HG02885 (cell line): ENCODE data around the gene IGFL4.

Source experiments
- ATAC-seq: cut with Tn5 transposase; IDR thresholded peaks from one replicate; pipeline ENCODE4 v1.9.1; 2021; ENCODE audit warnings: mild to moderate bottlenecking; ENCODE audit not compliant: unreplicated experiment, poor library complexity

IGFL4 gene

GRCh38 chr19:46022431-46023310, 18.1 kb downstream of the IGFL4 start, which contains the start of gene PGLYRP1:
Gene PGLYRP1 (minus strand): TSS chr19:46023053. CDS start chr19:46023021, 32 bp downstream.
- ATAC-seq, result no peak

GRCh38 chr19:46022061-46022430, 18.8 kb downstream of the IGFL4 start:
- no peak for ATAC-seq

DNA sequence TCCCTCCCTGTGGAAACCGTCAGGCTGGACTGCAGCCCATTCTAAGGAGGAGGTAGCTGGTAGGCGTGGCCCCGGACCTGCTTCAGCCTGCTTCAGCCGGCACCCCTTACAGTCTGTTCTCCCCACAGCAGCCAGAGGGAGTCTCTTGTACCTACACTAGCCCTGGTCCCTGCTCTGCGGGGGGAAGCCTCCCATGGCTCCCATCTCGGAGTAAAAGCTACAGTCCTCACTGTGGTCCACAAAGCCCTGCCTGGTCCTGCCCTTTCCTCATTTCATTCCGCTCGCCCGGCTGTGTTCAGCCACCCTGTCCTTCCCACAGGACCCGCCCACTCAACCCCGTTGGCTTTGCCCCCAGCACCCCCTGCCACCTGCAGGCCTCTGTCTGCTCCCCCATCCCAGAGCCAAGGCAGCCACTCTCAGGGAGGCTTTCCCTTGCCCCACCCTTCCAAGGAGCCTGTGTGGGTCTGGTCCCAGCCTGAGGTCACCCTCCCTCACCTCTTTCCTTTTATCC, 19.2 kb downstream of the IGFL4 start:
- no peak for ATAC-seq

DNA sequence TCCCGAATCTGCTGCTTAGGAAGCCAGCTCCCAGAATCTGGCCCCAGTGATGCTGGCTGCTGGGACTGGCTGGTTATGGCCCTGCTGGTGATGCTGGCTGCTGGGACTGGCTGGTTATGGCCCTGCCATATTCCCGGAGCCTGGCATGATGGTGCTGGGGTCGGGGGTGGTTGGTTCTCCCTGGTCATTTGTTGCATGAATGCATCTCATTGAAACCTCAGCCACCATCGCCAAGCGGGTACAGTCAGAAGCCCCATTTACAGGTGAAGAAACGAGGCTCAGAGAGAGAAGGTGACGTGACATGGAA, 20.0 kb downstream of the IGFL4 start:
- no peak for ATAC-seq

GRCh38 chr19:46019270-46019669, 21.5 kb downstream of the IGFL4 start:
- ATAC-seq, result no peak

DNA sequence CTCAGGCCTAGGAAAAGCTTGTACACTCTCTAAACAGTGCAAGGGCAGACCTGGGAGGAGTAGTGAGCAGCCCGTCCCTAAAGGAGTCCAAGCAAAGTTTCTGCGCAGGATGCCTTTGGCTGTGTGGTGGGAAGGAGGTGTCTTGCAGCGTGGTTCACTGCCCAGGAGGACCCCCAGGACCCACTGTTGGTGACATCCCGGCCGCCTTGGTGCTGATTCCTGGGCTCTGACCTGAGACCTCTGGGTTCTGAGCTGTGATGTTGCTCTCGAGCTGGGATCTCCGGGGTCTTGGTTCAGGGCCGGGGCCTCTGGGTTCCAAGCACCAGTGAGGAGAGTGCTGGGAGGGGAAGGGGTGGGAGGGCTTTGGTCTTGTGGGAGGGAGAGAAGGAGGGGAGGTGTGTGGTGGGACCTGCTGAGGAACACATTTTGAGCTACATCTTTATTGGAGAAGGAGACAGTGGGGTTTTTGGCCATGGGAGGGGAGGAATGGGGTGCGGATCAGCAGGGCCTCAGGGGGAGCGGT, 22.0 kb downstream of the IGFL4 start:
- no peak for ATAC-seq

DNA sequence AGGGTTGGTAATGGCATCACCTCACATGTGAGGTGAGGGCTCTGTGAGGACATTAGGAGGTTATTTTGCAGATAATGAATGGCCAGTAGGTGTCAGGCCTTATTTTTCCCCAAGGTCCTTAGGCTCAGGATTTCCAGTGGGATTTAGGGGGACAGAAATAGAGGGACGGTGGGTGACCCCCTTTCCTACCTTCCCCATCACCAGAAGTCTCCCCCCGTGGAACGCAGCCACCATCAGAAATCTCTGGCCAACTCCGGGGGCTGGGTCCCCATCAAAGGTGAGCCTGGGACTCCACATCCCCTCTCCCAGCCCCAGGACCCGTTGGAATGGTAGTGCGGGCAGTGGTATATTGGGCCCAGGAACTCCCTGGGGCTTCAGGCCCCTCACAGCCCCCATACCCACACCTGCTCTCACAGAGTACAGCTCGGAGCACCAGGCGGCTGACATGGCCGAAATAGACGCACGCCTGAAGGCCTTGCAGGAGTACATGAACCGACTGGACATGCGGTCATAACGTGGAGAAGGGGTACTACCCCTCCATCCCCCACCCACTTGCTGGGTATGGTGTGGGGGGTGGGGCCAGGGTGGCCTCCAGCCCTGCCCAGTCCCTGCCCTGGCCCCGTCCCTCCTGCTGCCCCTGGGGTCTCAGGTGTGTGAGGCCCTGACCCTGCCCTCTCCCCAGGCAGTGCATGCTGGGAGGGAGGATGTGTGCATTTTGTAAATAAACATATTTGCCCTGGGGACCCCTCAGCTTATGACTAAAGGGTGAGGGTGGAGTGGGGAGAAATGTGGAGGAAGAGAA, 22.7 kb downstream of the IGFL4 start:
- no peak for ATAC-seq

DNA sequence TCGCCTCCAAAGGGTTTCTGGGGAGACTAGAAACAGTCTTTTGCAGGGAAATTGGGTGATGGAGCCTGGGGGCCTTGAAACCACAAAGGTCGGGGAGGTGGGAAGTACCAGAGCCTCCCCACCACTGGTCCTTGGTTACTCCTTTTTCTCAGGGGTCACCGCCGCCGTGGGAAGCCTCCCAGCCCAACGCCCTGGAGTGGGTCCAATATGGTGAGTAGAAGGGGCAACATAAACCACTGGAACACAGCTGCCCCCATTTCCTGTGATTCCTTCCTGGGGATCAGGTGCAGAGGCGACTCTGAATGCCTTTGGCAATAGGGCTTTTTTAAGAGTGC, 23.7 kb downstream of the IGFL4 start:
- ATAC-seq, result no peak

GRCh38 chr19:46016426-46017094, 24.2 kb downstream of the IGFL4 start:
- ATAC-seq, result peak; percentile 54

GRCh38 chr19:46015687-46016425, 24.9 kb downstream of the IGFL4 start:
- ATAC-seq, result peak; percentile 19

- ATAC-seq, result no peak
Observed at GRCh38 chr19:46014941-46015686, 25.7 kb downstream of the IGFL4 start.

- no peak for ATAC-seq
Observed at GRCh38 chr19:46014534-46014933, 26.3 kb downstream of the IGFL4 start.

- no peak for ATAC-seq
Observed at GRCh38 chr19:46009530-46010510, 31.0 kb downstream of the IGFL4 start.

DNA sequence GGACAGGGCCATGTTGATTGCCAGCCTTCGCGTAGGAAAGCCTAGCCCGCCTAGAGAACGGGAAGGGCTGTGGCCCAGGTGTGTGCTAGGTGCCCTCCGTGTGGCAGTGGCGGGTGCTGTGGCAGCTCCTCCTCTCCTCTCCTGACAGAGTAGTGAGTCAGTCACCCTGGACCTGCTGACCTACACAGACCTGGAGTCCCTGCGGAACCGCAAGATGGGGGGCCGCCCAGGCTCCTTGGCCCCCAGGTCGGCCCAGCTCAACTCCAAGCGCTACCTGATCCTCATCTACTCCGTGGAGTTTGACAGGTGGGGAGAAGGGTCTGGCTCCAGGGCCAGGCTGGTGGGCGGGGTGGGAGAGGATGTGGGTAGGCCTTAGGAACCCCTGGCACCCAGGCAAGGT, 34.4 kb downstream of the IGFL4 start:
- ATAC-seq, result no peak

DNA sequence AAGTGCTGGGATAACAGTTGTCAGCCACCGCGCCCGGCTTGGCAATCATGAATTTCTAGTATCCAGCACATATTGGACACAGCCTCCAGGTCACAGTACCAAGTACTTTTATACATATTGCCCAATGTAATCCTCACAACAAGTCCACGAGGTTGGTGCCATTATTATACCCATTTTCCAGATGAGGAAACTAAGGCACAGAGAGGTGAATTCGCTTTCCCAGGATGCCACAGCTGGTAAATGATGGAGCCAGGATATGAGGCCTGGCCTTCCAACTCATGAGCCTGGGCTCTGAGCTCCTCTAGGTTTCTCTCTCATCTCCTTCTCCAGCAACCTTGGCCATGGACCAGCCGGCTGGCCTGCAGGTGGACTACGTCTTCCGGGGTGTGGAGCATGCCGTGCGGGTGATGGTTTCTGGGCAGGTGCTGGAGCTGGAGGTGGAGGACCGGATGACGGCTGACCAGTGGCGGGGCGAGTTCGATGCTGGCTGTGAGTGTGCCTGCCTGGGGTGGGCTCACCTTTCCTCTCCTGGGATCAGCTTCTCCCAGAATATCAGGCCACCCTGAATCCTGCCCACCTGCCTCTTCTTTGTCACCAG, 38.0 kb downstream of the IGFL4 start:
- no peak for ATAC-seq

GRCh38 chr19:46000491-46001246, 40.1 kb downstream of the IGFL4 start:
- ATAC-seq, result no peak

- ATAC-seq, result no peak
Observed at GRCh38 chr19:45999653-46000121, 41.1 kb downstream of the IGFL4 start.
